H1 (cell line): Measurements from ENCODE around the gene CALR. TPM values are rescaled to one million over a fixed set of nuclear protein-coding genes. Genes with fewer than 3 reads are reported as not detected.
A peak's percentile ranks its signal among the peaks of the same experiment; 100 is the strongest.
"Not testable (repeated sequence)": the region's sequence is repeated elsewhere in the genome, so short reads cannot be mapped to it uniquely, and the experiment has no call there.

Experiments used
- CTCF ChIA-PET: fragments of 300-600 bp; sonication (Branson Sonifier 250); formaldehyde crosslinking; loops from one replicate; lab custom pipeline; 2021; ENCODE audit not compliant: partially characterized antibody; lab: Charles Lee
- POLR2A ChIA-PET: fragments of 300-600 bp; sonication (Branson Sonifier 250); formaldehyde crosslinking; loops from one replicate; lab custom pipeline; 2021; ENCODE audit warnings: inconsistent platforms; ENCODE audit not compliant: partially characterized antibody; lab: Charles Lee
- DNase-seq, 2 experiments: peaks; one replicate each; pipeline versions ENCODE4 v3.0.0 to v3.0.0-alpha.2; 2010 to 2022; ENCODE audit warnings: low spot score in 2 of 2, low read depth in 1 of 2, mixed read lengths in 1 of 2
- FAIRE-seq: peaks from 2 replicates; lab custom pipeline; 2011; peaks lifted over from hg19 to GRCh38; lab: Jason Lieb, UNC
- H2AFZ ChIP-seq: 2 replicates; pipeline ENCODE4 v1.8.1; 2012; ENCODE audit warnings: low read length, inconsistent platforms
- H2AK5ac ChIP-seq: 2 replicates; pipeline ENCODE4 v1.6.1; 2013; ENCODE audit warnings: low read depth, low read length
- H2BK120ac ChIP-seq: replicated peaks from 2 replicates; pipeline ENCODE3; 2013; ENCODE audit warnings: low read depth, low read length, inconsistent platforms
- H2BK12ac ChIP-seq: 2 replicates; pipeline ENCODE4 v1.6.1; 2013; ENCODE audit warnings: low read depth, low read length
- H2BK15ac ChIP-seq: 2 replicates; pipeline ENCODE4 v1.6.1; 2013; ENCODE audit warnings: low read length
- H2BK20ac ChIP-seq: 2 replicates; pipeline ENCODE4 v1.6.1; 2013; ENCODE audit warnings: low read length
- H2BK5ac ChIP-seq: 2 replicates; pipeline ENCODE4 v1.6.1; 2013; ENCODE audit warnings: low read depth, low read length
- H3K14ac ChIP-seq: 2 replicates; pipeline ENCODE4 v1.6.1; 2013; ENCODE audit warnings: inconsistent platforms; ENCODE audit not compliant: insufficient read length
- H3K18ac ChIP-seq: 2 replicates; pipeline ENCODE4 v1.6.1; 2013; ENCODE audit warnings: low read length; ENCODE audit errors: extremely low read depth
- H3K23ac ChIP-seq: 2 replicates; pipeline ENCODE4 v1.6.1; 2013; ENCODE audit warnings: inconsistent platforms; ENCODE audit not compliant: insufficient read length
- H3K23me2 ChIP-seq: 2 replicates; pipeline ENCODE4 v1.6.1; 2013; ENCODE audit warnings: low read depth, low read length
- H3K27ac ChIP-seq: 2 replicates; pipeline ENCODE4 v1.6.1; 2011; ENCODE audit warnings: low read depth, low read length, inconsistent platforms
- H3K27me3 ChIP-seq, 4 experiments: replicated peaks in 1 of 4; 1 replicate in 1 of 4; 2 replicates in 3 of 4; pipeline versions ENCODE4 v1.6.1 to v1.8.1; 2011 to 2013; ENCODE audit warnings: low read length in 3 of 4, mild to moderate bottlenecking in 3 of 4, inconsistent platforms in 2 of 4, mixed read lengths in 2 of 4, moderate library complexity in 1 of 4; ENCODE audit not compliant: control insufficient read depth in 3 of 4, insufficient read depth in 3 of 4; ENCODE audit errors: extremely low read depth in 1 of 4
- H3K36me3 ChIP-seq, 4 experiments: 2 replicates each; pipeline versions ENCODE4 v1.6.1 to v1.8.1; 2011 to 2013; ENCODE audit warnings: mild to moderate bottlenecking in 4 of 4, low read length in 3 of 4, moderate library complexity in 2 of 4, control low read depth in 1 of 4, inconsistent platforms in 1 of 4; ENCODE audit not compliant: insufficient read depth in 4 of 4, control insufficient read depth in 2 of 4
- H3K4ac ChIP-seq: replicated peaks from 2 replicates; pipeline ENCODE3; 2013; ENCODE audit warnings: low read length, low read depth, mixed read lengths, inconsistent platforms; ENCODE audit not compliant: insufficient read length
- H3K4me1 ChIP-seq, 4 experiments: replicated peaks in 1 of 4; 1 replicate in 1 of 4; 2 replicates in 3 of 4; pipeline versions ENCODE4 v1.6.1 to v1.8.1; 2011 to 2013; ENCODE audit warnings: low read length in 3 of 4, inconsistent platforms in 2 of 4, mixed read lengths in 1 of 4; ENCODE audit not compliant: insufficient read depth in 4 of 4, control insufficient read depth in 3 of 4
- H3K4me2 ChIP-seq, 2 experiments: 2 replicates each; pipeline versions ENCODE4 v1.6.1 to v1.8.1; 2011 to 2013; ENCODE audit warnings: low read depth in 2 of 2, low read length in 2 of 2, control low read depth in 1 of 2, inconsistent platforms in 1 of 2, mild to moderate bottlenecking in 1 of 2; ENCODE audit not compliant: insufficient read depth in 1 of 2
- H3K4me3 ChIP-seq, 4 experiments: fragments of 200-600, 300-600 bp in 1 of 4; sonication (generic), shearing (Covaris generic), sonication (Bioruptor Twin) in 1 of 4; 2 replicates each; pipeline versions ENCODE4 v1.5.1 to v1.8.1; 2011 to 2016; ENCODE audit warnings: low read length in 4 of 4, low read depth in 3 of 4, control low read depth in 2 of 4, inconsistent platforms in 2 of 4, mild to moderate bottlenecking in 2 of 4, mixed read lengths in 1 of 4, moderate library complexity in 1 of 4; ENCODE audit not compliant: insufficient read depth in 2 of 4; ENCODE audit errors: extremely low read depth in 1 of 4
- H3K56ac ChIP-seq: replicated peaks from 2 replicates; pipeline ENCODE3; 2013; ENCODE audit warnings: low read depth, mild to moderate bottlenecking, mixed read lengths, low read length, inconsistent platforms; ENCODE audit not compliant: insufficient read length
- H3K79me1 ChIP-seq: 2 replicates; pipeline ENCODE4 v1.6.1; 2013; ENCODE audit warnings: low read depth, low read length, control low read depth
- H3K79me2 ChIP-seq, 2 experiments: 2 replicates each; pipeline versions ENCODE4 v1.6.1 to v1.8.1; 2012 to 2013; ENCODE audit warnings: low read length in 2 of 2, mild to moderate bottlenecking in 2 of 2, inconsistent platforms in 1 of 2; ENCODE audit not compliant: insufficient read depth in 2 of 2, control insufficient read depth in 1 of 2
- H3K9ac ChIP-seq, 4 experiments: replicated peaks in 1 of 4; 1 replicate in 1 of 4; 2 replicates in 3 of 4; pipeline versions ENCODE4 v1.6.1 to v1.8.1; 2011 to 2013; ENCODE audit warnings: low read depth in 3 of 4, low read length in 3 of 4, control low read depth in 2 of 4, mild to moderate bottlenecking in 2 of 4, moderate library complexity in 2 of 4, inconsistent platforms in 1 of 4; ENCODE audit errors: extremely low read depth in 1 of 4
- H3K9me3 ChIP-seq, 2 experiments: 2 replicates each; pipeline versions ENCODE4 v1.6.1 to v1.8.1; 2012 to 2013; ENCODE audit warnings: mild to moderate bottlenecking in 2 of 2, moderate library complexity in 2 of 2, control low read depth in 1 of 2, inconsistent platforms in 1 of 2, low read depth in 1 of 2, low read length in 1 of 2, mixed read lengths in 1 of 2; ENCODE audit not compliant: insufficient read depth in 2 of 2
- H4K20me1 ChIP-seq, 2 experiments: replicated peaks in 1 of 2; 2 replicates each; pipeline versions ENCODE3 to v1.8.1; 2011 to 2013; ENCODE audit warnings: inconsistent platforms in 2 of 2, low read length in 2 of 2, mild to moderate bottlenecking in 1 of 2; ENCODE audit not compliant: insufficient read depth in 2 of 2, control insufficient read depth in 1 of 2
- H4K5ac ChIP-seq: 2 replicates; pipeline ENCODE4 v1.6.1; 2013; ENCODE audit warnings: low read length, low read depth, mixed read lengths, inconsistent platforms; ENCODE audit not compliant: insufficient read length
- H4K8ac ChIP-seq: 2 replicates; pipeline ENCODE4 v1.8.0; 2013; ENCODE audit warnings: mild to moderate bottlenecking, moderate library complexity, low read length, inconsistent platforms; ENCODE audit not compliant: insufficient read depth; ENCODE audit errors: extremely low read depth
- H4K91ac ChIP-seq: replicated peaks from 2 replicates; pipeline ENCODE3; 2013; ENCODE audit warnings: low read length, mixed read lengths, inconsistent platforms; ENCODE audit not compliant: insufficient read length
- WGBS, 2 experiments: shearing (Covaris generic) in 1 of 2; methylation state at CpG; one replicate each; pipeline versions ENCODE4 v1.1.6 to v1.1.7; 2013 to 2015; ENCODE audit warnings: low lambda C conversion rate in 2 of 2, mixed read lengths in 2 of 2, inconsistent platforms in 1 of 2, low coverage in 1 of 2, missing lambda C conversion rate in 1 of 2; ENCODE audit not compliant: insufficient replicate concordance in 2 of 2, insufficient coverage in 1 of 2, insufficient read length in 1 of 2; ENCODE audit errors: extremely low coverage in 1 of 2, missing lambda C conversion rate in 1 of 2; 5-methylcytosine and 5-hydroxymethylcytosine counted together
- polyA plus RNA-seq, 7 experiments: library from polyadenylated mRNA; depleted of rRNA in 3 of 7; stranded (reverse) in 5 of 7; unstranded in 2 of 7; fragments of >200 nt in 5 of 7; fragments of 200-250 nt in 2 of 7; gene quantifications; 1 replicate in 5 of 7; 2 replicates in 1 of 7; 4 replicates in 1 of 7; pipeline versions ENCODE4 v1.2.1 to v1.2.3, GENCODE V29; 2011 to 2013; ENCODE audit warnings: missing spikeins in 2 of 7, mixed read lengths in 2 of 7
- total RNA-seq: library from RNA; stranded (reverse); fragmentation: NEBNext Ultra II Directional; extraction: Animal tissue kit (Norgen Biotek cat#: 25700); gene quantifications from 2 replicates; pipeline ENCODE4 v1.2.1, GENCODE V29; 2021

CALR gene
- total and polyA plus RNA-seq, 2 of the 8 experiments (the other 6 are each of a cell fraction or from before 2014, with no cell fraction given), result 591 to 1,155 TPM

DNA sequence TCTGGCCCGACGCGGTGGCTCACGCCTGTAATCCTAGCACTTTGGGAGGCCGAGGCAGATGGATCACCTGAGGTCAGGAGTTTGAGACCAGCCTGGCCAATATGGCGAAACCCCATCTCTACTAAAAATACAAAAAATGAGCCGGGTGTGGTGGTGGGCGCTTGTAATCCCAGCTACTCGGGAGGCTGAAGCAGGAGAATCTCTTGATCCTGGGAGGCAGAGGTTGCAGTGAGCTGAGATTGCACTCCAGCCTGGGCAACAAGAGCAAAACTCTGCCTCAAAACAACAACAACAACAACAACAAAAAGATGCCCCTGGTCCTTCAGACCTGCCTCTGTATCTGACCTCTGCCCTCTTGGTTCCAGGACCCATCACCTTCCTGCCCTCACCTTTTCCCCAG is 17.2 kb downstream of the CALR start:
- not testable (repeated sequence) for H4K20me1 ChIP-seq, H4K91ac ChIP-seq, H2BK15ac ChIP-seq, H4K5ac ChIP-seq, H2BK12ac ChIP-seq, H3K23ac ChIP-seq, H2AK5ac ChIP-seq, H3K27ac ChIP-seq, H2BK5ac ChIP-seq, H2BK20ac ChIP-seq, H2AFZ ChIP-seq, H3K9me3 ChIP-seq, H3K56ac ChIP-seq, H3K79me1 ChIP-seq, H3K18ac ChIP-seq, DNase-seq, H3K4me1 ChIP-seq, H3K23me2 ChIP-seq, H3K27me3 ChIP-seq, H4K8ac ChIP-seq, FAIRE-seq, H3K4ac ChIP-seq, H2BK120ac ChIP-seq, H3K14ac ChIP-seq
- CTCF ChIA-PET, result interaction anchor here (6.7 kb wide), 1 partner anchor 11 kb away, joined by 62 read pairs; no protein-coding TSS in a partner anchor
- Histone ChIP-seq H3K79me2 (peaks cover 4 to 27% of the 10 kb centered on the region in 2 experiments; a peak in 3 of 4 replicates), H3K36me3 (peaks cover 3 to 36% (median 5%) of the 10 kb centered on the region in 4 experiments; a peak in 5 of 8 replicates), H3K9ac (peak overlapping the region in 1 of 4 experiments; percentile 58; a peak in 1 of 7 replicates), H3K4me2 (peak overlapping the region; percentile 67 to 81), H3K4me3 (peak overlapping the region; percentile 82 to 91 (median 88); a peak in 5 of 8 replicates)
- POLR2A ChIA-PET, result interaction anchor here (1.1 to 8.1 kb wide), 16 partner anchors 7 to 148 kb away, joined by 3 to 71 read pairs (median 4); partner anchors contain the start of genes CALR, KLF1, RAD23A and SYCE2
- WGBS, 2 experiments, result 96% methylated on average over 9 of the region's 9 CpGs; no CpG with 5 or more reads in 1 of the 2 experiments
